Neutrophil (primary cell): ENCODE measurements around the gene IL3RA.
A peak's percentile ranks its signal among the peaks of the same experiment; 100 is the strongest.
"Not testable (repeated sequence)": the region's sequence is repeated elsewhere in the genome, so short reads cannot be mapped to it uniquely, and the experiment has no call there.

Source experiments
- H3K27ac ChIP-seq: fragments of 200-600 bp; sonication (generic); 2 replicates; pipeline ENCODE4 v1.5.1; 2016; ENCODE audit warnings: mild to moderate bottlenecking, moderate library complexity
- H3K27me3 ChIP-seq: fragments of 200-600 bp; sonication (generic); 2 replicates; pipeline ENCODE4 v1.6.0; 2016; ENCODE audit warnings: mild to moderate bottlenecking
- H3K36me3 ChIP-seq: fragments of 200-600 bp; sonication (generic); 2 replicates; pipeline ENCODE4 v1.5.1; 2017
- H3K4me1 ChIP-seq, 2 experiments: fragments of 200-600 bp in 1 of 2; sonication (generic) in 1 of 2; 1 replicate in 1 of 2; 2 replicates in 1 of 2; pipeline versions ENCODE4 v1.5.1 to v1.6.1; 2013 to 2016; ENCODE audit warnings: low read depth in 1 of 2, low read length in 1 of 2, mild to moderate bottlenecking in 1 of 2, moderate library complexity in 1 of 2; ENCODE audit not compliant: control insufficient read depth in 1 of 2, insufficient read depth in 1 of 2
- H3K4me3 ChIP-seq, 2 experiments: fragments of 200-600 bp in 1 of 2; sonication (generic) in 1 of 2; 1 replicate in 1 of 2; 2 replicates in 1 of 2; pipeline ENCODE4 v1.5.1; 2013 to 2016; ENCODE audit warnings: low read depth in 1 of 2, low read length in 1 of 2, mild to moderate bottlenecking in 1 of 2, moderate library complexity in 1 of 2
- H3K9me3 ChIP-seq: fragments of 200-600 bp; sonication (generic); 2 replicates; pipeline ENCODE4 v1.5.1; 2016
- CTCF ChIP-seq: fragments of 200-600 bp; sonication (generic); IDR thresholded peaks from 2 replicates; pipeline ENCODE4 v1.5.1; 2016; ENCODE audit warnings: antibody characterized with exemption

The IL3RA gene

GRCh38 chrX:1308476-1308875 is 28.1 kb upstream of the IL3RA start:
- Histone ChIP-seq H3K27me3 (no peaks in the 10 kb centered on the region), H3K9me3 (no peaks in the 10 kb centered on the region), H3K27ac (peak overlapping the region; percentile 21), H3K4me1 (no peaks in the 10 kb centered on the region), H3K4me3 (no peak overlapping the region), H3K36me3 (peaks cover 100% of the 10 kb centered on the region)
- no peak for TF ChIP-seq CTCF

GRCh38 chrX:1308917-1309316 is 27.7 kb upstream of the IL3RA start:
- not testable (repeated sequence) for H3K27me3 ChIP-seq, H3K9me3 ChIP-seq
- peak overlapping the region; percentile 1 for H3K27ac ChIP-seq

GRCh38 chrX:1313788-1314187 is 22.8 kb upstream of the IL3RA start:
- Histone ChIP-seq H3K9me3 (no peaks in the 10 kb centered on the region), H3K27ac (peak overlapping the region; percentile 55)
- no peak for TF ChIP-seq CTCF

More at GRCh38 chrX:1308917-1309316, 27.7 kb upstream of the IL3RA start:
- peaks cover 97% of the 10 kb centered on the region for H3K36me3 ChIP-seq
- not testable (repeated sequence) for H3K4me3 ChIP-seq, H3K4me1 ChIP-seq

GRCh38 chrX:1316527-1316926 is 20.1 kb upstream of the IL3RA start:
- H3K9me3 ChIP-seq: no peaks in the 10 kb centered on the region
- H3K27ac ChIP-seq: peak overlapping the region; percentile 95
- H3K27me3 ChIP-seq: no peaks in the 10 kb centered on the region
- TF ChIP-seq CTCF: peak; percentile 29
- H3K4me1 ChIP-seq: peaks cover 44 to 53% of the 10 kb centered on the region in 2 experiments
- H3K36me3 ChIP-seq: peaks cover 25% of the 10 kb centered on the region
- peak overlapping the region; percentile 48 to 62 for H3K4me3 ChIP-seq

More at GRCh38 chrX:1313788-1314187, 22.8 kb upstream of the IL3RA start:
- Histone ChIP-seq H3K27me3 (no peaks in the 10 kb centered on the region), H3K36me3 (peaks cover 49% of the 10 kb centered on the region), H3K4me1 (peaks cover 29 to 34% of the 10 kb centered on the region in 2 experiments), H3K4me3 (no peak overlapping the region)

GRCh38 chrX:1321674-1322073 is 14.9 kb upstream of the IL3RA start:
- Histone ChIP-seq H3K4me1 (peaks cover 58 to 63% of the 10 kb centered on the region in 2 experiments), H3K36me3 (peaks cover 14% of the 10 kb centered on the region), H3K27ac (no peak overlapping the region), H3K4me3 (no peak overlapping the region), H3K27me3 (no peaks in the 10 kb centered on the region), H3K9me3 (no peaks in the 10 kb centered on the region)
- TF ChIP-seq CTCF: no peak

- no peaks in the 10 kb centered on the region for H3K9me3 ChIP-seq
- H3K36me3 ChIP-seq: peaks cover 14% of the 10 kb centered on the region
- peaks cover 52 to 56% of the 10 kb centered on the region in 2 experiments for H3K4me1 ChIP-seq
- TF ChIP-seq CTCF: no peak
- no peaks in the 10 kb centered on the region for H3K27me3 ChIP-seq
- no peak overlapping the region for H3K27ac ChIP-seq
- H3K4me3 ChIP-seq: no peak overlapping the region
Observed at GRCh38 chrX:1322393-1322792, 14.2 kb upstream of the IL3RA start.
